MM.1S (cell line): Measurements from ENCODE around the gene RSPH6A.

ENCODE experiments used
- DNase-seq: peaks from one replicate; pipeline ENCODE4 v3.0.0-alpha.2; 2015
- H2AFZ ChIP-seq: fragments of 300-600 bp; sonication (generic); 2 replicates; pipeline ENCODE4 v1.6.0; 2016; ENCODE audit warnings: antibody characterized with exemption, low read length
- H3F3A ChIP-seq: fragments of 300-600 bp; sonication (generic); 2 replicates; pipeline ENCODE4 v1.6.1; 2016; ENCODE audit warnings: mild to moderate bottlenecking, antibody characterized with exemption, low read length, moderate library complexity, mixed read lengths; ENCODE audit not compliant: insufficient read depth
- H3K27ac ChIP-seq: fragments of 300-600 bp; sonication (generic); 2 replicates; pipeline ENCODE4 v1.5.1; 2016; ENCODE audit warnings: mild to moderate bottlenecking, low read length
- H3K27me3 ChIP-seq: fragments of 300-600 bp; sonication (generic); replicated peaks from 2 replicates; pipeline ENCODE4 v1.6.0; 2016; ENCODE audit warnings: low read length; ENCODE audit not compliant: insufficient read depth
- H3K36me3 ChIP-seq: fragments of 300-600 bp; sonication (generic); replicated peaks from 2 replicates; pipeline ENCODE4 v1.6.1; 2016; ENCODE audit warnings: mild to moderate bottlenecking, low read length, mixed read lengths; ENCODE audit not compliant: insufficient read depth
- H3K4me1 ChIP-seq: fragments of 300-600 bp; sonication (generic); 2 replicates; pipeline ENCODE4 v1.6.1; 2016; ENCODE audit warnings: low read length, mixed read lengths
- H3K4me2 ChIP-seq: fragments of 300-600 bp; sonication (generic); 2 replicates; pipeline ENCODE4 v1.6.0; 2016; ENCODE audit warnings: low read depth, low read length
- H3K4me3 ChIP-seq: fragments of 300-600 bp; sonication (generic); 2 replicates; pipeline ENCODE4 v1.5.1; 2016; ENCODE audit warnings: low read length, mixed read lengths
- H3K79me2 ChIP-seq: fragments of 300-600 bp; sonication (generic); 2 replicates; pipeline ENCODE4 v1.6.1; 2016; ENCODE audit warnings: mixed run types, low read length, mixed read lengths
- H3K9ac ChIP-seq: fragments of 300-600 bp; sonication (generic); 2 replicates; pipeline ENCODE4 v1.6.1; 2016; ENCODE audit warnings: low read length, mixed read lengths
- H3K9me2 ChIP-seq: fragments of 300-600 bp; sonication (generic); replicated peaks from 2 replicates; pipeline ENCODE4 v1.6.1; 2016; ENCODE audit warnings: mild to moderate bottlenecking, low read length, mixed read lengths; ENCODE audit not compliant: insufficient read depth
- H3K9me3 ChIP-seq: fragments of 300-600 bp; sonication (generic); replicated peaks from 2 replicates; pipeline ENCODE4 v1.6.1; 2016; ENCODE audit warnings: mild to moderate bottlenecking, low read length, mixed read lengths; ENCODE audit not compliant: insufficient read depth
- H4K20me1 ChIP-seq: fragments of 300-600 bp; sonication (generic); 2 replicates; pipeline ENCODE4 v1.6.1; 2016; ENCODE audit warnings: mild to moderate bottlenecking, low read length, moderate library complexity, mixed read lengths; ENCODE audit not compliant: insufficient read depth
- CTCF ChIP-seq: fragments of 300-600 bp; sonication (generic); IDR thresholded peaks from 2 replicates; pipeline ENCODE4 v1.5.1; 2016; ENCODE audit warnings: antibody characterized with exemption, low read length, mixed read lengths
- EZH2 ChIP-seq: fragments of 300-600 bp; sonication (generic); optimal IDR thresholded peaks from 2 replicates; pipeline ENCODE3; 2017; ENCODE audit warnings: low read depth, mild to moderate bottlenecking, antibody characterized with exemption, low read length, mixed read lengths
- EZH2phosphoT487 ChIP-seq: fragments of 300-600 bp; sonication (generic); IDR thresholded peaks from 2 replicates; pipeline ENCODE4 v1.6.1; 2018; ENCODE audit warnings: antibody characterized with exemption, low read length

RSPH6A gene

DNA sequence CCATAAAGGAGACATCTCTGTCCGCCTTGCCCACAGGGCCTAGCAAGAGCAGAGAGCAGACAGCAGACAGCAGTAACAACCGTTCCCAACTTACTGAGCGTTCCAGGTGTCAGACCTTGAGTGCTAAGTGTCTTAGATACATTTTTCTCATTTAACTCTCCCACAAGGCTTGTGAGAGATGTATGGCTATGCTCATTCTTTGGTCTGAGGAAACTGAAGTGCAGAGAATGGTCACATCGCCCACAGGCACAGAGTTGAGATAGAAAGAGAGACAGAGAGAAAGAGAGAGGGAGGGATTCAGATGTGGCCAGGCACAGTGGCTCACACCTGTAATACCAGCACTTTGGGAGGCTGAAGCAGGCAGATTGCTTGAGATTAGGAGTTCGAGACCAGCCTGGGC is 67.6 kb downstream of the RSPH6A start:
- no peak for TF ChIP-seq EZH2
- no peak for TF ChIP-seq CTCF
- TF ChIP-seq EZH2phosphoT487: no peak
- no peaks in the 10 kb centered on the region for H3K4me1 ChIP-seq
- H3K27ac ChIP-seq: no peak overlapping the region
- H3K27me3 ChIP-seq: peaks cover 34% of the 10 kb centered on the region
- DNase-seq: no peak
- no peaks in the 10 kb centered on the region for H3F3A ChIP-seq
- H3K9me3 ChIP-seq: no peaks in the 10 kb centered on the region
- H3K36me3 ChIP-seq: no peaks in the 10 kb centered on the region
- H3K4me3 ChIP-seq: no peak overlapping the region
- H3K9me2 ChIP-seq: no peaks in the 10 kb centered on the region
- H2AFZ ChIP-seq: no peak overlapping the region
- H3K79me2 ChIP-seq: no peaks in the 10 kb centered on the region
- H3K9ac ChIP-seq: no peak overlapping the region
- no peaks in the 10 kb centered on the region for H4K20me1 ChIP-seq
- H3K4me2 ChIP-seq: no peak overlapping the region

- H3K4me2 ChIP-seq: no peak overlapping the region
- H3K27ac ChIP-seq: no peak overlapping the region
- H3K36me3 ChIP-seq: no peaks in the 10 kb centered on the region
- no peaks in the 10 kb centered on the region for H3K79me2 ChIP-seq
- H2AFZ ChIP-seq: no peak overlapping the region
- H3K4me1 ChIP-seq: no peaks in the 10 kb centered on the region
- H3K9ac ChIP-seq: no peak overlapping the region
- no peaks in the 10 kb centered on the region for H3K9me2 ChIP-seq
- no peak overlapping the region for H3K4me3 ChIP-seq
- H3K9me3 ChIP-seq: no peaks in the 10 kb centered on the region
- no peaks in the 10 kb centered on the region for H3F3A ChIP-seq
- no peaks in the 10 kb centered on the region for H4K20me1 ChIP-seq
- TF ChIP-seq CTCF (no peak), EZH2phosphoT487 (no peak), EZH2 (no peak)
- DNase-seq: no peak
- H3K27me3 ChIP-seq: peaks cover 34% of the 10 kb centered on the region
Observed at GRCh38 chr19:45746866-45747265, 68.2 kb downstream of the RSPH6A start.
